DMS153 treated with DMSO at 0.1 percent for 48 hours (cell line): ENCODE data around the gene B4GALT5.

Experiments
- DNase-seq: peaks from one replicate; lab custom pipeline; 2025; ENCODE audit not compliant: unreplicated experiment; lab: John Stamatoyannopoulos, UW

The B4GALT5 gene

DNA sequence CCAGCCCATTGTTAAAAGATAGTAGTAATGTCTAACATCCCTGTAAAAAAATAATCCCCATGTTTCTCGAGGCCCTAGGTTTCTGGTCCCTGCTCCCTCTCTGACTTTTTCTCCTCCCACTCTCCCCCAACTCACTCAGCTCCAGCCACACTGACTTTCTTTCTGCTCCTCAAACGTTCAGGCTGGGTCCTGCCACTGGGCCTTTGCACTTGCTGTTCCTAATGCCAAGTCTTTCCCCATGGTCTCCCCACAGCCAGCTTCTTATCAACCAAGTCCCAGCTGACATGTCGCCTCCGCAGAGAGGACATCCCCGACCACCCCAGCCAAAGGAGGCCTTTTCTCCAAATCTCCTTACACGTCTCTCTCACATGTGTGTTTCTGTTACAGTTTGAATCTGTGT, 123.9 kb downstream of the B4GALT5 start:
- no peak for DNase-seq

DNA sequence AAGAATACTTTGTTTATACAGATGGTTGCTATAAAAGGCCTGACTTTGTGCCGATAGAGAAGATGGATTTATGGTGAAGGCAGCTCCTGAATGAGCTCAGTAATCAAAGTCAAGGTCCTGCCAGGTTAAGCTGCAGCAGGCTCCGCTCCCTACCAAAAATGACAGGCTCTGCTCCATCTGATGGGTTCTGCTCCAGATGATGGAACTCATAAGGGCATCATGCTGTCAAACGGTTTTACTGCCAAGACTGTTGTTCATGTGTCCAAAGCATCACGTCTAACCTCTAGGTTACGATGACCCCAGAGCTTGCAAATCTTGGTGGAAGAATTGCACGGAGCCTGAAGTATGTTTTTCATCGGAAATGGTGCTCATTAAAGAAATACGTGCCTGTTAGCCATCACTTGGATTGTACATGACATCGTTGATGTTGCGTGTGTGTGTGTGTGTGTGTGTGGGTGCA, 126.5 kb downstream of the B4GALT5 start:
- DNase-seq, result no peak

DNA sequence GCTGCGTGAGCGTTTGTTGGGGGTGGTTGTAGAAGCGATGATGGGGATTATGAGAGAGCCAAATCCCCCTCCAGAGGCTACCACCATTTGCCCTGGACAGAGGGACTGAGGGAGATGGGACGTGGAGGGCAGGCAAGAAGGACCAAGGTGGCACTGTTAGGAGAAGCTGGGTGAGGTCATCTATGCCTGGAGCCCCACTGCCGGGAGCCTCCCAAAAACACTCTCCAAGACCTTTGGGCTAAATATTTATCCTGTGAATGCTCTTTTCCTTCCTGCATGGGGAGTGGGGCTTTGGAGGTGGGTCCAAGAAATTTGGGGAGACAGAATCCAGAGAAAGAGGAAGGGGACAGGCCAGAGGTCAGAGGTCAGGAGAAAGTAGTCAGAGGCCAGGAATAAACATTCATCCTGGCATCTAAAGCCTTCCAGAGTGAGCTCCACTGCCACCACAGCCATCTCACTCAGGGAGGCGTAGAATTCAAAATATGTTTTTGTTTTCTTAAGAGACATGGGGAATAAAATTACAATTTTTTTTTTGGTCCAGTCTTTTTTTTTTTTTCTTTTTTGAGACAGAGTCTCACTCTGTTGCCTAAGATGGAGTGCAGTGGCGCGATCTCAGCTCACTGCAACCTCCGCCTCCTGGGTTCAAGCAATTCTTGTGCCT, 128.0 kb downstream of the B4GALT5 start:
- no peak for DNase-seq

DNA sequence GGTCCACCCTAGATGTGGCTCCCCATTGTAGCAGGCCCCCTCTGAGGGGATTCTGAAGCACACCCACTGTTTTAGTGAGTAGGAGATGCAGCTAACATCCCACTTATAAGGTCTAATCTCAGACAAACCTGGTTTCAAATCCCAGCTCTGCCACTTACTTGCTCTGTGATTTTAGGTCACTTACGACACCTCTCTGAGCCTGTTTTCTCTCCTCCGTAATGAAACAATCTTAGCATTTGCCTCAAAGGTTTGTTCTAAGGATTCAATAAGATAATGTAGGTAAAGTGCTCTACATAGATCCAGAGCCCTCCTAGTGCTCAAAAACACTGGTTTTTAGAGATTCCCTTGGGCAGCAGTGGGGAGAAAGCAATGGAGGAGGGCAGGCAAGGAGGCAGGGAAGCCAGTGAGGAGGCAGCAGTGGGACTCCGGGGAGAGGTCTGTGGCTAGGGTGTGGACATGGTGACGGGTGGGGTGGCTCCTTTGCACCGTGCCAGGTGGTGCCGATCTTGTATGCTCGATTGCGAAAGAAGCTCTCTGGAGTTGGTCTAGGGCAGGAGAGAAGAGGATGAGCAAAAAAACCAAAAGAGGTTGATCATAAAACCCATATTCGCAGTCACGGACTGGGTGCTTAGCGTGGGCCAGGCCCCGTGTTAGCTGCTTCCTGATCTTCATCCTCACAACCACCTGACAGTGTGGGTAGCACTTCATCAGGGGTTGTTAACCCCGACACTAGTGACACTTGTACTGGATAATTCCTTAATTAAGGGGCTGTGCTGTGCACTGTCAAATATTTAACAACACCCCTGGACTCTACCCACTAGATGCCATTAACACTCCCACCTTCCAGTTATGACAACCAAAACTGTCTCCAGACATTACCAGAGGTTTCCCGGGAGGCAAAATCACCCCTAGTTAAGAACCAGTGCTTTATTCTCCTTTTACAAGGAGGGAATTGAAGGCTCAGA, 129.0 kb downstream of the B4GALT5 start:
- no peak for DNase-seq

DNA sequence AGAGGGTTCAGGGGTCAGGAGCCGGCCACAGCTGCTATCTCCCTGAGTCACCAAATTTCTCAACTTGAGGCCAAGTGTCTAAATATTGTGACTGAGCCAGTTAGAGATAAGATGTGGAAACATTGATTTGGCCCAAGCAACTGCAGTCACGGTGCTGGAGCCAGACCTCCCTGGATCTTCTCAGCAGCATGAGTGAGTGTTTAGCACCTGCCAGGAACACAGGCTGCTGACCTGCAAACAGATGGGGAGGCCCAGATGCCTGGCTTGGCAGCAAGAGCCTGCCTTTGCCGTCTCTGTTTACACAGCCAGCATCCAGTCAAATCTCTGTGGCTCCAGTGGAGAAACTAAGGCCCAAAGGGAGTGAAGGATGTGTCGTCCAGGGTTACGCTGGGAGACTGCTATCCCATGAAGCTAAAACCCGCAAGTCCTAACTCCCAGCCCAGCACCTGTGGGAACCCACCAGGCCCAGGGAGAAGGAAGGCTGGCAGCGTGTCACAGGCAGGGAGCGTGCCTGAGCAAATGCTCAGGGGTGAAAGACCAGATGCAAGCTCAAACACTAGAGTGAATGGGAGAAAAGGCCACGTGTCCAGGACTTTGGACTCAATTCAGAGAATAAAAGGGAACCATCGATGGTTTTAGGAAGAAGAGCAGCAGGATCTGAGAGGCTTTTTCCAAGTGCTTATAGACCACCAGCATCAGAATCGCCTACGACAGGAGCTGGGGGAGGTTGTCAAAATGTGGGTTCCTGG, 129.8 kb downstream of the B4GALT5 start:
- DNase-seq, result no peak

DNA sequence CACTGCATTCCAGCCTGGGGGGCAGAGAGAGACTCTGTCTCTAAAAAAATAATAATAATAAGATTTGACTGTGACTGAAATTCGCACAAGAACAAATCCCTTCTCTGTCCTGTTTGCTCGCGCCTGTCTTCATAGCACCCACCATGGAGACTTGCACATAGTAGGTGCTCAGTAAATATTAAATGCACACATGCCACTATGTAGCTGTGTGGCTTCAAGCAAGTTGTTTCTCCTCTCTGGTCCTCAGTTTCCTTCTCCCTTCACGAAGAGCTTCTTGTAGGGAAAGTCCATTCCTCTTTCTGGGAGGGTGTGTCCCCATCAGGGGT, 130.4 kb downstream of the B4GALT5 start:
- DNase-seq, result no peak
